BLaER1 (cell line): ENCODE measurements around the gene TSNAX.
A peak's percentile ranks its signal among the peaks of the same experiment; 100 is the strongest.

Experiments used
- H3K27ac ChIP-seq: shearing (Covaris generic); formaldehyde crosslinking; 2 replicates; pipeline ENCODE4 v1.8.1; 2022
- H3K27me3 ChIP-seq: shearing (Covaris generic); formaldehyde crosslinking; 2 replicates; pipeline ENCODE4 v1.8.1; 2022
- H3K36me3 ChIP-seq: shearing (Covaris generic); formaldehyde crosslinking; 2 replicates; pipeline ENCODE4 v1.8.1; 2022
- H3K4me1 ChIP-seq: shearing (Covaris generic); formaldehyde crosslinking; 2 replicates; pipeline ENCODE4 v1.8.1; 2022
- H3K4me2 ChIP-seq: shearing (Covaris generic); formaldehyde crosslinking; 2 replicates; pipeline ENCODE4 v1.8.1; 2022
- H3K4me3 ChIP-seq: shearing (Covaris generic); formaldehyde crosslinking; 2 replicates; pipeline ENCODE4 v1.8.1; 2022
- H3K9ac ChIP-seq: shearing (Covaris generic); formaldehyde crosslinking; 2 replicates; pipeline ENCODE4 v1.8.1; 2022
- H3K9me3 ChIP-seq: shearing (Covaris generic); formaldehyde crosslinking; 2 replicates; pipeline ENCODE4 v1.8.1; 2022
- H4K20me1 ChIP-seq: shearing (Covaris generic); formaldehyde crosslinking; 2 replicates; pipeline ENCODE4 v1.8.1; 2022
- Cebpa-rat ChIP-seq: shearing (Covaris generic); IDR thresholded peaks from 2 replicates; pipeline ENCODE4 v1.8.1; 2022

TSNAX gene

DNA sequence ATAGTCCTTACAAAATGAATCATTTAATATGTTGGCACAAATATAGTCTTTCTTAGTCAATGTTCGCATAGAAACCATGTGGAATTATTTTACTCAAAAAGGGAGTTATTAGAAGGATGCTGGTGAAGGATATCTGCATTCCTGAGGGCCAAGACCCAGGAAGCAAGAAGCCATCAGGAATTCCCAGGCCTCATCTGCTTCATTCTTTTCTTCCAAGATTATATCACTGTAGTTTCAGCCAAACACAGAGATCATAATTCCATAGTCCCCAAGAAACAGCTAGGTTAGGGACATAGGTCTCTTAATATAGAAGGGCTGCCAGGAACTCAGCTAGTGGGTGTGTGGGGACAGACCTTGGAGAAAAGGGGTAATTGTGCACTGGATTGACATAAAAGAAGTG is 69.5 kb downstream of the TSNAX start:
- no peak for TF ChIP-seq Cebpa-rat
- H3K36me3 ChIP-seq, result no peaks in the 10 kb centered on the region

DNA sequence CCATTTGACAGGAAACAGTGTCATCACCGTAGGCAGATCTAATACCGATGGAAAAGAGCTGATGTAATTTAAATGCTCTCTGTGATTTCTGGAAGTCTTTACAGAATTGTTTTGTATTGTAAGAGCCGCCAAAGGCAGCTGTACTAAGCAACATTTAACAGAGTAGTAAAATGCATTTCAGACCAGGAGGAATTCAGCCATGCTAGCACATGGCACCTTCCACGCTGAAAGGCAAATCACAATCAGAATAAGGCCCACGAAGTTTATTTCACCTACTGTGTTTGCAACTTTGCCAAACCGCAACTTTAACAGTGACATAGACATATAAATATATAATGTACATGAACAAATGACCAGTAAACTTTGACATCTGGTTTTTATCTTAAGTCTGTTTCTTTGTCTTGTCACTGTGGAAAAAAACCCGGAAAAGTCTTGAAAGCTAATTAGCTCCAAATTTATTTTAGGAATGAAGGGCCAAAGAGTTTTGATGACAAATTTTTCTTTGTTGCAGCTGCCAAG is 72.0 kb downstream of the TSNAX start:
- Histone ChIP-seq H3K27ac (no peak overlapping the region), H3K9ac (no peak overlapping the region), H3K4me1 (peaks cover 11% of the 10 kb centered on the region), H3K4me3 (no peak overlapping the region), H3K36me3 (no peaks in the 10 kb centered on the region), H3K27me3 (no peaks in the 10 kb centered on the region), H4K20me1 (no peaks in the 10 kb centered on the region), H3K9me3 (no peaks in the 10 kb centered on the region), H3K4me2 (no peak overlapping the region)
- no peak for TF ChIP-seq Cebpa-rat

More for the DNA sequence above, 69.5 kb downstream of the TSNAX start:
- Histone ChIP-seq H3K27ac (no peak overlapping the region), H3K4me1 (no peaks in the 10 kb centered on the region), H4K20me1 (no peaks in the 10 kb centered on the region), H3K9ac (no peak overlapping the region), H3K4me3 (no peak overlapping the region), H3K27me3 (no peaks in the 10 kb centered on the region), H3K9me3 (no peaks in the 10 kb centered on the region), H3K4me2 (no peak overlapping the region)

DNA sequence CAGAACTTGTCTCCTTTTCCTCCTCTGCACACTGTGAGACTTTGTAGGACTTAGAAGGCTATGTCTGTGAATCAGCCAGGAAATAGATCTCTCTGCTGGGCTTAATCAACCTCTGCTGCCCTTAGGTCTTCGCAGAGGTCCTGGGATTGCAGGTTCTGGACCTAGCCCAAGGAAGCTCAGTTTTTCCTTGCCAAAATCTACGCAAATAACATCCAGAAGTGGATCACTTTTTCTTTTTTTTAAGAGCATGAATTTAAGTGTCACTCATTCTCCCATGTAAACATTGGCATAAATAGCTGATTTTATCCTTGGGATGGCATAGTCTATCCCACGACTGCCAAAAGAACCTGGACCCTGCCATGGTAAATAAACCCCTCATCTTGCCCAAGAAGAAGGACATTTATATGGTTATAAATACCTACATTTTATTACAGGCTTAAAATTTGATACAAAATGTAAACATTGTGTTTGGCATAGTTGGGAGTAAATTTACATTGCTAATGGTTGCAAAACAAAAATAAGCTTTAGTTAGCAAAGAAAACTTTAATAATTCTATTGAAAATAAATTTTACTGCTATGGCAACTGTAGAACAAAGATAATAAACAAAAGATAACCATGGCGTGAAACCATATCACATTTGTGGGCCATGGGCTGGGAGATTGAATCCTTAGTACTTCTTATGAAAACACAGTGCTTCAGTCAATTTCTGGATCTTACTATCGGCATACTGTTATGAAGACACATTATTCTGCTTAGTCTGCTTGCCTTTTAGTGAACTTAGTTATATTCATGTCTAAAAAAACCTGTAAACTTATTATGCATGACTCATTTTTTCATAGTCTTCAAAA is 73.6 kb downstream of the TSNAX start:
- H3K36me3 ChIP-seq, result no peaks in the 10 kb centered on the region
- no peak for TF ChIP-seq Cebpa-rat
- no peak overlapping the region for H3K4me2 ChIP-seq
- H3K27ac ChIP-seq, result no peak overlapping the region
- H3K9ac ChIP-seq, result no peak overlapping the region
- no peak overlapping the region for H3K4me3 ChIP-seq
- no peaks in the 10 kb centered on the region for H4K20me1 ChIP-seq
- peaks cover 18% of the 10 kb centered on the region for H3K4me1 ChIP-seq
- H3K27me3 ChIP-seq, result no peaks in the 10 kb centered on the region
- no peaks in the 10 kb centered on the region for H3K9me3 ChIP-seq

DNA sequence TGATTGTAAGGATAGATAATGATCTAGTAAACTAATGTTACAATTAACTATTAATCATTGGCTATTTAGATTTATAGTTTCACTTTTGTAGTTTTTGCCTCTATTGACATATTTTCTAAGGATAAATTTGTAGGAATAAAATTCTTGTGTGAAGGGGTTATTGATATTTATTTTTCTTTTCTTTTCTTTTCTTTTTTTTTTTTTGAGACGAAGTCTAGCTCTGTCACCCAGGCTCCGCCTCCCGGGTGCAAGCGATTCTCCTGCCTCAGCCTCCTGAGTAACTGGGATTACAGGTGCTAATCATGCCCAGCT is 74.2 kb downstream of the TSNAX start:
- H3K36me3 ChIP-seq, result no peaks in the 10 kb centered on the region
- H3K4me2 ChIP-seq, result no peak overlapping the region
- no peak overlapping the region for H3K9ac ChIP-seq
- TF ChIP-seq Cebpa-rat, result no peak
- H3K4me1 ChIP-seq, result peaks cover 22% of the 10 kb centered on the region
- H3K9me3 ChIP-seq, result peaks cover 4% of the 10 kb centered on the region; the same call in 1 of the 2 replicates
- H3K27me3 ChIP-seq, result no peaks in the 10 kb centered on the region
- H3K4me3 ChIP-seq, result no peak overlapping the region
- H3K27ac ChIP-seq, result no peak overlapping the region
- H4K20me1 ChIP-seq, result no peaks in the 10 kb centered on the region

DNA sequence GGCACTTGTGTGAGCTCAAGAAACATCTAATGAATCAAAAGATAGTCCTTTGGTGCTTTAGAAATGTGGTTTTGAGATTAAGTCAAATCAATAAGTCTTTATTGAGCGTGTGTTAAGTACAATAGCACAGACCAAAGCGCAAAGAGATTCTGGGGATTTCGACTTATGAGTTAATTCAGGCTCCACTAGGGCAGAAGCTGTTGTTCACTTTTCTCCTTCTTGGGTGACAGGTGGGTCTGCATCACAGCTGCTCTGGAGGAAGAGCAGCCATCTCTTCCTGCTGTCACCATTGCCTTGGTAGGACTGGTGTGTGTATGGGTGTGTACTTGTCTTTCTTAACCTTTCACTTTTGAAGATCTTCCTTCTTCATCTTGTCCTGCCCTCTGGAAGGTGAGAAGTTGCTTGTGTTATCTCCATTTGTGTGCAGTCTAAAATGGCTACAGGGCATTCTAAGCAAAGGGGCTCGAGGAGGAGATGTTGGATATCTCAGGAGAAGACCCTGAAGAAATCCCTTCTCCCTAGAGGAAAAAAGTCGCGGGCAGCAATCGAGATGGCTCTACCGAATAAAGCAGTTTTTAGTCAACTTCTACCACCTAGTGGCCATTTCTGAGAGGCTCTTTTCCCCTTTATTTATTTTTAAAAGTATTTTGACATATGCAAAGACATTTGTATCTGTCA is 75.3 kb downstream of the TSNAX start:
- Histone ChIP-seq H3K4me3 (peak overlapping the region; percentile 61), H3K27ac (peak overlapping the region; percentile 29; the same call in 1 of the 2 replicates), H3K4me2 (peak overlapping the region; percentile 72), H3K36me3 (no peaks in the 10 kb centered on the region), H3K4me1 (peaks cover 22% of the 10 kb centered on the region), H3K9ac (peak overlapping the region; percentile 63), H4K20me1 (no peaks in the 10 kb centered on the region), H3K9me3 (peaks cover 16% of the 10 kb centered on the region), H3K27me3 (no peaks in the 10 kb centered on the region)
- TF ChIP-seq Cebpa-rat, result no peak

DNA sequence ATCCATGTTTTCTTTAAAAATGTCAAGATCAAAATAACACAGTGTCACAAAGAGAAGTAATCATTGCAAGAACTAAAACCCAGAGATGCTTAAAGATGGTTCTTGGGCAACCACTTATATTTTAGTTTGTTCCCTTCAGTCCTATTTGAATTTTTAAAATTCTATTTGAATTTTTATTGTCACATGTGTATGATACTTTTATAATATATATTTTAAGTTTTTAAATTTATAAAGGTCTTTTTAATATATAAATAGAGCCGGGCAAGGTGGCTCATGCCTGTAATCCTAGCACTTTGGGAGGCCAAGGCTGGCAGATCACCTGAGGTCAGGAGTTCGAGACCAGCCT is 75.8 kb downstream of the TSNAX start:
- Histone ChIP-seq H3K27me3 (no peaks in the 10 kb centered on the region), H3K4me2 (no peak overlapping the region), H3K4me3 (no peak overlapping the region), H3K4me1 (peaks cover 22% of the 10 kb centered on the region), H3K9ac (no peak overlapping the region), H3K36me3 (no peaks in the 10 kb centered on the region), H3K27ac (no peak overlapping the region), H3K9me3 (peaks cover 21% of the 10 kb centered on the region), H4K20me1 (no peaks in the 10 kb centered on the region)
- no peak for TF ChIP-seq Cebpa-rat

DNA sequence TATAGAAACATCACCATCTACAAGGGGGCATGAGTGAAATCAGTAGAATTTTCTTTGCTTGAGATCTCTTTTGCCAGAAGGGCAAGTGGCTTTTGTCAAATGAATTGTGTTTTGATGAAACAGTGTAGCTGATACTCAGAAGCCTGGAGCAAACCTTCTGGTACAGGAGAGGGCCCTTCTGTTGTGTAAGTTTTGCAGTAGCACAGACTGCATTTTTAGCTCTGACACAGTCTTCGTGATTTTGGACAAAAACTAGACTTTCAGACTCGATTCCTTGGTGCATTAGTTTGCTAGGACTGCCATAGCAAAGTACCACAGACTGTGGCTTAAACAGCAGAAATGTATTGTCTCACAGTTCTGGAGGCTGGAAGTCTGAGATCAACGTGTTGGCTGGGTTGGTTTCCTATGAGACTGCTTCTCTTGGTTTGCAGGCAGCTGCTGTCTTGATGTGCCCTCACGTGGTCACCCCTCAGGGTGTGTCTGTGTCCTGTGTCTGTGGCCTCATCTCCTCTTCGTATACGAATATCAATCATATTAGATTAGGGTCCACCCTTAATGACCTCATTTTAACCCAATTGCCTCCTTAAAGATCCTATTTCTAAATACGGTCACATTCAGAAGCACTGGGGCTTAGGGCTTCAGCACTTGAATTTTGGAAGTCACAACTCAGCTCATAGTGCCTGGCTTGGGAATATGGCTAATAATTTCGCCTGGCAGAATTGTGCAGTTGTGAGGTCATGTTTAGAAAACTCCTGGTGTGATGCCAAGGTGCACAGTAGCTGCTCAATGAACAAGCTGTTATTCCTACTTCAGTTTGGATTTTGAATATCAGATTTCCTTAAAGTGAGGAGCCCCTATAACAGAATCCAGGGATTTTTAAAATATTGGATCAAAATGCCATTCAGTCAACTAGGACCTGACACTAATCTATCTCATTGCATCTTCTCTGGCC is 77.0 kb downstream of the TSNAX start:
- Histone ChIP-seq H3K4me1 (peaks cover 29% of the 10 kb centered on the region), H4K20me1 (no peaks in the 10 kb centered on the region), H3K27ac (0 out of 2 replicates have a peak overlapping the region, but pooled peaks have one; percentile 14), H3K36me3 (no peaks in the 10 kb centered on the region), H3K4me2 (peak overlapping the region; percentile 43), H3K4me3 (no peak overlapping the region), H3K9me3 (peaks cover 29% of the 10 kb centered on the region), H3K9ac (peak overlapping the region; percentile 49; the same call in 1 of the 2 replicates), H3K27me3 (no peaks in the 10 kb centered on the region)
- no peak for TF ChIP-seq Cebpa-rat

DNA sequence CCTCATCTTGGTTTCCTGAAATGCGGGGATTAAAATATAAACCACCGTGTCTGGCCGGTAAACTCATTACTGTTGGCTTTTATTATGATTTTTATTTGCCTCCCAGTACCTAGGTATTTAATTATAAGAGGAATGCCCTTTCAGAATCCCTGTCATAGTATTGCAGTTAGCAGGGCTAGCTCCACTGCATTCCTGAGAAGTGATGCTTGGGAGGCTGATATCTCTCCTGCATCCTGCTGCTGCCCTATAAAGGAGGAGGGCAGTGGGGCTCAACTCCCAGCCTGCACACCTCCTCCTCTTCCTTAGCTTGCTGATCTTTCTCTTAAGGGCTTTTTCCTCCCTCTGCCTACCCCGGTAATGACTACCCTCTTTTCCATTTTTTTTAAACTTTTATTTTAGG is 78.2 kb downstream of the TSNAX start:
- Histone ChIP-seq H3K4me2 (no peak overlapping the region), H3K4me3 (no peak overlapping the region), H3K27me3 (no peaks in the 10 kb centered on the region), H3K27ac (no peak overlapping the region), H3K9me3 (peaks cover 29% of the 10 kb centered on the region), H3K4me1 (peaks cover 42% of the 10 kb centered on the region), H3K36me3 (no peaks in the 10 kb centered on the region), H4K20me1 (no peaks in the 10 kb centered on the region), H3K9ac (no peak overlapping the region)
- no peak for TF ChIP-seq Cebpa-rat

DNA sequence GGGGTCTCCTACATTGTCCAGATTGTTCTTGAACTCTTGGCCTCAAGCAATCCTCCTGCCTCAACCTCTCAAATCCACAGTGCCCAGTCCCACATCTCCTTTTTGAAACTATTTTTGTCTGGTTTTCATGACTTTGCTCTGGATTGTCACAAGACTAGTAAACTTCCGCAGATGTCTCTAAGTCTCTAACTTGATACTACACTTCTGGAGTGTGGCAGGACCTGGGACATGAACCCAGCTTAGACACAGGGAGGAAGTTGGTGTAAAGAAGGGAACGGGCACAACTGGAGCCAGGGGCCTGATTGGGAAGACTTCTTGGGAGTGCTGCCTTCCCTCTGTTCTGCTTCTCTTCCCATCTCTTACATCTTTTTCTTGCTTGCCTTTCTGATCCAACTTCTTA is 81.9 kb downstream of the TSNAX start:
- Histone ChIP-seq H3K4me1 (peaks cover 67% of the 10 kb centered on the region), H3K36me3 (no peaks in the 10 kb centered on the region), H4K20me1 (peaks cover 5% of the 10 kb centered on the region; the same call in 1 of the 2 replicates), H3K4me2 (0 out of 2 replicates have a peak overlapping the region, but pooled peaks have one; percentile 92), H3K4me3 (no peak overlapping the region), H3K9me3 (peaks cover 32% of the 10 kb centered on the region), H3K9ac (no peak overlapping the region), H3K27me3 (no peaks in the 10 kb centered on the region), H3K27ac (no peak overlapping the region; the same call in 1 of the 2 replicates)
- TF ChIP-seq Cebpa-rat, result no peak
